HG03571 (cell line): ENCODE results near the gene TPTE2.
"Not testable (repeated sequence)": the region's sequence is repeated elsewhere in the genome, so short reads cannot be mapped to it uniquely, and the experiment has no call there.

Experiments
- ATAC-seq: cut with Tn5 transposase; IDR thresholded peaks from one replicate; pipeline ENCODE4 v1.9.1; 2021; ENCODE audit not compliant: unreplicated experiment

TPTE2 gene

GRCh38 chr13:19561127-19561582, at the start of gene TPTE2:
TSS of gene TPTE2 (minus strand) at chr13:19561532. CDS start at chr13:19503234, 58,298 bp downstream.
- not testable (repeated sequence) for ATAC-seq

GRCh38 chr13:19607523-19608078, 46.3 kb upstream of the TPTE2 start:
- ATAC-seq: no peak

- no peak for ATAC-seq
Measured at GRCh38 chr13:19606737-19607136, 45.4 kb upstream of the TPTE2 start.

- ATAC-seq: no peak
Measured at GRCh38 chr13:19606152-19606551, 44.8 kb upstream of the TPTE2 start.

- ATAC-seq: no peak
Measured at GRCh38 chr13:19605161-19605955, 44.0 kb upstream of the TPTE2 start.

DNA sequence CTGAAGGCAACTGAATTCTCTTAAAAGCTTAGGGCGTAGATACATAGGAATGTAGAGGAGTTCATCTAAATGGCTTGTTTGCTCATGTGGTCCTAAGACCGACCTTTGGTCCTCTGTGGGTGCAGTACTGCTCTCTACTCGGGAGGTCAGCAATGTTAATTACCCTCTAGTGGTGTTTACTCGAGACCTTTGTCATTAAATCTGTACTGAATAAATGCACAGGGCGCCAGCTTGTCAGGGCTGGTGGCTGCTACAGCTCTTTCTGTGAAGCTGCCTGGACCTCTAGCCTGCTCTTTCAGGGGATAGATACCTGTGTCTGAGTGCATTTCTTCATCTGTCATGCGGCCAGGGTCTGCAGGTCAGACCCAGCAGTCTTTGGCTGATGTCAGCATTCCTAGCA, 43.0 kb upstream of the TPTE2 start:
- no peak for ATAC-seq

DNA sequence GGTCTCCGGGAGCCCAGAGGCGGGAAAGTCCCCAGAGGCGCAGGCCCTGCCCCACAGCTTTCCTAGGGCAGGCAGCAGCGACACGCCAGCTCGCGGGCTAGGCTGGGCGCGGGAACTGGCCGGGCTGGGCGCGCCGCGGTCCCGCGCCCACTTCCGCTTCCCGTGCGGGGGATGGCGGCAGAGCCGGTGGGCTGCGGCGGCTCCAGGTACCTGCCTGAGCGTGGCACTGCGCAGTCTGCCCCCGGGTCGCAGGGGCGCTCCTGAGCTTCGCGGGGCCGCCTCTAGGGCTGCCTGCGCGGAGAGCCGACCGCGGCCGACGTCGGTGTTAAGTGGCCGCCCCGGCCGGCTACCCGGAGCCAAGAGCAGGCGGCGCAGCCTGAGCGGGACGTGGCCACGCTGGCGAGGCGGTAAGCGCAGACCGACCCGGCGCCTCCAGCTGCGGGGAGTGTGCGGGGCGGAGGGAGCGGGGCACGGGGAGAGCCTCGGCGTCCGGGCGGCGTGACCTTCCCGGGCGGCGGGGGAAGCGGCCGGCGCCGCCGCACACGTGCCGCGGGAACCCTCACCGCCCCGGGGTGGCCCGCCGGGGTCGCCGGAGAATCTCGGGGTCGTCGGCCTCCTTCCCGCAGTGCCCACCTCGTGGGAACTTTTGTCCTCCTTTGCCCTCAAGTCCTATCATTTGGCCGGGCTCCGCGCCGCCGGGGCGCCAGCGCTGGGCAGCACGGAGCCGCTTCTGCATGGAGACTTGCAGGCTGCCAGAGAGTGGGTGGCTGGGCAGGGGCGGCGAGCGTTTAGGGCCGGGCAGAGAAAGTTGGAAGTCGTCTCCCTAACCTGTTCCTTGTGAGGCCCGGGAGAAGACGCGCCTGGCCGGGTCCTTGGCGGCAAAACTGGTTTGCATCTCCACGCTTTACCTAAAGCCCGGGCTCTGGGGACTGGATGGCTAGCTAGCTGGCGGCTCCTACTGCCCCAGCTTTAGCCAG, 40.7 kb upstream of the TPTE2 start:
- peak; percentile 86 for ATAC-seq

GRCh38 chr13:19597523-19597922, 36.2 kb upstream of the TPTE2 start:
- ATAC-seq: no peak

GRCh38 chr13:19596960-19597361, 35.6 kb upstream of the TPTE2 start:
- no peak for ATAC-seq

DNA sequence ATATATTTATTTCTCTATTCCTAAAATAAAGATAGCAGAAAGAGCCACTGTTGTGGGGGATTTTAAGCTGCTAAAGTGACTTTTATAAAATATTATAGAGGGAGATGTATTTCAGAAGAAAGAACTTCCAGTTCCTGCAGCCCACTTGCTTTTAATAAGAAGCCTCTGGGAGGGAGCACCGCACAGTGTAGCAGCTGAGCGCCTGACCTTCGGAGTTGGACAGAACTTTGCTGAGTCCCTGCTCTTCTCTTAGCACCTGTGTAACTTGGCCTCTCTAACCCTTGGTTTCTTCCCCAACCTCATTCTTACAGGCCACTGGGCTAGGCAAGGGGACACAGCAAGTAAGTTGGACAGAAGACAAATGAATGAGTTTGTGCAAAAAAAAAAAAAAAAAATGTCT, 34.8 kb upstream of the TPTE2 start:
- ATAC-seq: no peak

- no peak for ATAC-seq
Measured at GRCh38 chr13:19592657-19593180, 31.4 kb upstream of the TPTE2 start.

DNA sequence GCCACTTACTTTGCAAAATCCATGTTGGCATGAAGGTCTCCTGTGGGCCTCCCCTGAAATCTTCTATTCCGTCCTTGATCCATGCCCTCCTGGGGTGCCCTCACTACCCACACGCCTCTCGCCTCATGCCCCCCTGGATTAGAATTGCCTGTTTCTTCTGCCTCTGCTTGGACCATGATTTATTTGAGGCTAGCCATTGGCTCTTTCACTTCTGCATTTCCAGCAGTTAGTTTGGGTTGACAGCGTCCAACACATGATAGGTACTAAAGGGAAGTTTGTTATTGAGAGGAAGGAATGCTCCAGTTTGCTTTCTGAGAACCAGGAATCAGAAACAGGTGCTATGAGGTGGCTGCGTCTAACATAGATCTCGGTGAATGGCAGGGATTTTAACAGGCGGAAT, 30.5 kb upstream of the TPTE2 start:
- ATAC-seq: no peak

DNA sequence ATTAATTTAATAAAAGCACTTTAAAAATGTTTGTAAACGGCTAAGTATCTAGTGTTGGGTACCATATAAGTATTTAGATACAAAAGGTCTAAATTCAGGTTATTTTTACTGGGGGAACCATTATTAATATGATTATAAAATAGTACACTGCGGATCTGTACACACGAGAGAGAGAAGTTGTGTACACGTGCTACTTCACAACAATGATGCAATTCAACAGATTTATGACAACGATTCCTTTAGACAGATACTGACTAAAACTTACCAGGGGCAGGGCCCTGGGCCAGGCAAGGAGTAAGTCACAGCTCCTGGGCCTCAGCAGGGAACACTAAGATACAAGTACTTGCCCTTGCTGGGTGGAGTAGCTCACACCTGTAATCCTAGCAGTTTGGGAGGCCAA, 29.1 kb upstream of the TPTE2 start:
- no peak for ATAC-seq

- ATAC-seq: no peak
Measured at GRCh38 chr13:19589312-19589711, 28.0 kb upstream of the TPTE2 start.

GRCh38 chr13:19587635-19588300, 26.4 kb upstream of the TPTE2 start:
- peak; percentile 68 for ATAC-seq

DNA sequence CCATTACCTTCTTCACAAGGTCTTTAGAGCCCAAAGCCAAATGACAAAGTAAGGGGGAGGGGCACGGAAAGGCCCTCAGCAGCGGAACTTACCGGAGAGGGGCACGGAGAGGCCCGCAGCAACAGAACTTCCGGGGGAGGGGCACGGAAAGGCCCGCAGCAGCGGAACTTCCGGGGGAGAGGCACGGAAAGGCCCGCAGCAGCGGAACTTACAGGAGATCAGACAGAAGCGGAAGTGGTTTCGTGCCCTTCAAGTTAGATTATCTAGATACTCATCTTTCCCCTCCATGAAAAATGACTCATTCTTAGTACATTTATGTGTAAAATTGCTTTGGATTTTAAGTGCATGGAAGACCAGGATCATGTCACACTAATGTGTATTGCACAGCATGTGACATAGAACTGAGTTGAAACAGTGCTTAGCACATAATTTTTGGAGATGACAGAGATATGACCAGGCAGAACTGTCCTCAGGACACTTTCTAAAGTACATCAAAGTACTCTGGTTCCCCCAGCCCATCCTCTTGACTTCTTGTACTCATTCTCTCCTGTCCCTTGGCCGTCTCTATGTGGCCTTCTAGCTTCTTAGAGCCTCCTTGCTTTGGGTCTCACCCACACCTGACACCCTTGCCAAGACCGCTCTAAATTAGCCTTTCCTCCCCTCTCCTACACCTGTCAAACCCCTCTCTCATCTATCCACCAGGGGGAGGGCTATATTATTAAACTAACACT, 25.7 kb upstream of the TPTE2 start:
- ATAC-seq: peak; percentile 74

DNA sequence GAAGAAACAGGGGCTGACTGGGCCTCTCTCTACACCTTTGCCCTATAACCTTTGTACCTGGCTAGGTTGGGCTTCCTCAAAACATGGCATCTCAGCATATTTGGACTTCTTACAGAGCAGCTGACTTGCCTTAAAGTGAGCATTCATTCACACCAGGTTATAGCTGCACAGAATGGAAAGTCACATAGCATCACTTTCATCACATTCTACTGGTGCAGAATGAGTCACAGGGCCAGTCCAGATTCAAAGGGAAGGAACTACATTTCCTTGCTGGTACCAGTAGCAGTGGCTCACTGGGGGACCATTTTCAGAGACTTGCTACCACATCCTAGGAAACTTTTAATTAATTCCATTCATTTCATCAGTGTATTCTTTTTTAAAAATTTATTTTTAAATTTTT, 20.3 kb upstream of the TPTE2 start:
- ATAC-seq: no peak

DNA sequence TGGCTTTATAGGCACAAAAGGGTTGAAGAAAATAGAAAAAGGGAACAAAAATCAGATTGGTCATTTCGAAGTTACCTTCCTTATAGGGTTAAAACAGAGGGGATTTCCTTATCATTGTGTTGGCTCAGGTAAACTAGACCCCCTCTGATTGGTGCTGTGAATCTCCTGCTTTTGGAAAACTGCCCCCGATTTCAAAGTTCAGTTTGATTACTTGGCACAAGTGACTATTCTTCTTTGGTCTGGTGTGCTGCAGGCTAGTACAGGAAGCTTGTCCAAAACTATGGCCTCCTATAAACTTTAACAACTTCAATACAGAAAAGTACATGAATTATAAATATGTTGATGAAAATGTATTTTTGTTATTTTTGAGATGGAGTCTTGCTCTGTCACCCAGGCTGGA, 13.9 kb upstream of the TPTE2 start:
- no peak for ATAC-seq

DNA sequence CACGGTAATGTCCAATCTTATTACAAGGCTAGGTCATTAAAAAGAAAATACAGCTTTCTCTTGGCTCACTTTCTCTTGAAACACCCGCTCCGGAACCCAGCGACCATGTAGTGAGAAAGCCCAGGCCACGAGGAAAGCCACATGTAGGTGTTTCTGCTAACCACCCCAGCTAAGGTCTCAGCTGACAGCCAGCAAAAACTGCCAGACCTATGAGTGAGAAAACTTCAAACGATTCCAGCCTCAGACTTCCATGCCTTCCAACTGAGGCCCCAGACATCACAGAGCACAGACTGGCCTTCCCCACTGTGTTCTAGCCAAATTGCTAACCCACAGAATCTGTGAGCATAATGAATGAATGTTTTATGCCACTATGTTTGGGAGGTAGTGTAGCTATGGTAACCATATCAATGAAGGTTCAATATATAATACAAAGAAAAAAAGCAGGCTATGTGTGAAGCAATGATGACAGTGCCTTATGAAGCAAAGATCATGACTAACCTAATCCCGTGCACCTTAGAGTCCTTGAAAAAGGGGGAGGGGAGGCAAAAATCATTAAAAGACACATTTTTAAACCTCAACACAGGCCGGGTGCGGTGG, 11.9 kb upstream of the TPTE2 start:
- ATAC-seq: no peak

DNA sequence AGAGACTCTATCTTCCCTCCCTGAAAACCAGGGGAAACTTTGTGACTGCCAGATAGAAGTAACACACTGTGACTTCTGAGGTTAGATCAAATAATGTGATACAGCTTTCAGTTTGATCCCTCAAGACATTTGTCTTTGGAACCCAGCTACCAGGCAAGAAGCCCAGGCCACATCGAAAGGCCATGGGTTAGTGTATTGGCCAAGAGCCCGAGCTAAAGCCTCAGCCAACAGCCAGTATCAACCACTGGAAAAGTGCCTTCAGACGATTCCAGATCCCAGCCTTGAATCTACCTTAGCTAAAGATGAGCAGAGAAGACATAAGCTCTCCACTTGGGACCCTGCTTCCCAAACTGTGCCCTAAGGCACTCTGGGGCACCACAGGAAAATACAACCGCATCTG, 10.9 kb upstream of the TPTE2 start:
- no peak for ATAC-seq
